BJ (cell line): ENCODE data around the gene SEC16A. TPM values are rescaled to one million over a fixed set of nuclear protein-coding genes. Genes with fewer than 3 reads are reported as not detected.

Source experiments
- CTCF ChIA-PET: fragments of 350-600 bp; formaldehyde crosslinking; extraction: SDS; loops from one replicate; lab custom pipeline; 2021; ENCODE audit warnings: antibody characterized with exemption, inconsistent platforms; lab: Yijun Ruan, JAX
- POLR2A ChIA-PET: fragments of 300-600 bp; sonication (Branson Sonifier 250); formaldehyde crosslinking; extraction: SDS; loops from one replicate; lab custom pipeline; 2021; ENCODE audit warnings: antibody characterized with exemption; lab: Charles Lee
- DNase-seq: peaks from one replicate; pipeline ENCODE4 v3.0.0-alpha.2; 2011; ENCODE audit warnings: low read depth
- H3K27me3 ChIP-seq: 2 replicates; pipeline ENCODE4 v1.6.0; 2011; ENCODE audit warnings: low read length; ENCODE audit not compliant: control insufficient read depth, insufficient read depth
- H3K36me3 ChIP-seq: 2 replicates; pipeline ENCODE4 v1.5.1; 2011; ENCODE audit warnings: low read length; ENCODE audit not compliant: control insufficient read depth, insufficient read depth
- H3K4me3 ChIP-seq: 2 replicates; pipeline ENCODE4 v1.5.1; 2011; ENCODE audit warnings: low read depth, mild to moderate bottlenecking, control low read depth, low read length
- polyA plus RNA-seq: library from polyadenylated mRNA; depleted of rRNA; stranded (reverse); fragments of >200 nt; gene quantifications from 2 replicates; pipeline ENCODE4 v1.2.3, GENCODE V29; 2011
- TF ChIP-seq, protein P1 (sequence below): IDR thresholded peaks from 2 replicates; pipeline ENCODE4 v1.5.1; 2011; ENCODE audit warnings: low read depth, mild to moderate bottlenecking, control low read depth, inconsistent platforms, low read length, moderate library complexity; ENCODE audit not compliant: insufficient read depth

The SEC16A gene
- polyA plus RNA-seq, 1 experiment = 24.4 TPM

DNA sequence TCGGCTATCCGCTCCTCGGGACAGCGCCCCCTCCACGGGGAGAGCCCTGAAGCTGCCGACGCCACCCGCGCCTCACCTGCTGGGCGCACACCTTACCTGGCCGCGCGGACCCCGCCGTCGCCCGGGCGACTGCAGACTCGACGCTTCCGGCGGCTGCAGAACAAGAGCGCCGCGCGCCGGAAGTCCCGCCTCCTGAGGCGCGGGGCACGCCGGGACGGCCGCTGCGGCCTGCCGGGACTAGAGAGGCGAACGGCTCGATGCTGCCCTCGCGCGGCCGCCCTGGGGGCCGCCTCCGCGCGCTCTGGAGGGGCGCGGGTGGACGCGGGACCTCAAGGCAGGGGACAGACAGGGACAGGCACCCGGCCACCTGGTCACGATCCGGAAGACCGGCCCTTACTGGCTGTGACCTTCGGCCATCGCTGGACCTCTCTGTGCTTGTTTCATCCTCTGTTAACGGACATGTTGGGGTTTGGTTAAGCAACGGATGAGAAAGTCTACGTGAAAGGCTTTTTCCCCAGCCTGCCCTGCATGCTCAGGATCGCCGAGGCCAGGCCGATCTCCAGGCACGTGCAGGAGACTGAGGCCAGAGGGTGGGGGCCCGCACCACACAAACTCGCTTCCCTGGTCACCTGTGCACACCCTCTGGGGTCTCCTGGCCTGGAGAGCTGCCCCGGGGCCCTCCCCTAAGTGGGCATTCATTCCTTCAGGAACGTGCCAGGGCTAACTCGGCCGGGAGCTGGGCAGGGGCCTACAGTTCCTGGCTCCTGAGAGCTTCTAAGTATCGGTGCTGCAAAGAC lies 82.6 kb downstream of the SEC16A start, which contains the start of gene SNAPC4:
Gene SNAPC4 (minus strand): TSS at position 133 of the 797 bp plus-strand sequence. CDS start 1,742 bp downstream, outside the sequence.
- ChIA-PET CTCF (interaction anchor here (0.5 to 6.5 kb wide), 16 partner anchors 9 to 504 kb away, joined by 3 to 84 read pairs (median 4); partner anchors contain the start of genes DNLZ, ENTR1 and PMPCA), POLR2A (no interaction called here)
- H3K4me3 ChIP-seq = peak within 1 kb of the TSS; percentile 59
- TF ChIP-seq, protein P1, sequence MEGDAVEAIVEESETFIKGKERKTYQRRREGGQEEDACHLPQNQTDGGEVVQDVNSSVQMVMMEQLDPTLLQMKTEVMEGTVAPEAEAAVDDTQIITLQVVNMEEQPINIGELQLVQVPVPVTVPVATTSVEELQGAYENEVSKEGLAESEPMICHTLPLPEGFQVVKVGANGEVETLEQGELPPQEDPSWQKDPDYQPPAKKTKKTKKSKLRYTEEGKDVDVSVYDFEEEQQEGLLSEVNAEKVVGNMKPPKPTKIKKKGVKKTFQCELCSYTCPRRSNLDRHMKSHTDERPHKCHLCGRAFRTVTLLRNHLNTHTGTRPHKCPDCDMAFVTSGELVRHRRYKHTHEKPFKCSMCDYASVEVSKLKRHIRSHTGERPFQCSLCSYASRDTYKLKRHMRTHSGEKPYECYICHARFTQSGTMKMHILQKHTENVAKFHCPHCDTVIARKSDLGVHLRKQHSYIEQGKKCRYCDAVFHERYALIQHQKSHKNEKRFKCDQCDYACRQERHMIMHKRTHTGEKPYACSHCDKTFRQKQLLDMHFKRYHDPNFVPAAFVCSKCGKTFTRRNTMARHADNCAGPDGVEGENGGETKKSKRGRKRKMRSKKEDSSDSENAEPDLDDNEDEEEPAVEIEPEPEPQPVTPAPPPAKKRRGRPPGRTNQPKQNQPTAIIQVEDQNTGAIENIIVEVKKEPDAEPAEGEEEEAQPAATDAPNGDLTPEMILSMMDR = peak; percentile 58
- H3K27me3 ChIP-seq = no peaks in the 10 kb centered on the region
- peaks cover 27% of the 10 kb centered on the region for H3K36me3 ChIP-seq
- peak; percentile 17 for DNase-seq

DNA sequence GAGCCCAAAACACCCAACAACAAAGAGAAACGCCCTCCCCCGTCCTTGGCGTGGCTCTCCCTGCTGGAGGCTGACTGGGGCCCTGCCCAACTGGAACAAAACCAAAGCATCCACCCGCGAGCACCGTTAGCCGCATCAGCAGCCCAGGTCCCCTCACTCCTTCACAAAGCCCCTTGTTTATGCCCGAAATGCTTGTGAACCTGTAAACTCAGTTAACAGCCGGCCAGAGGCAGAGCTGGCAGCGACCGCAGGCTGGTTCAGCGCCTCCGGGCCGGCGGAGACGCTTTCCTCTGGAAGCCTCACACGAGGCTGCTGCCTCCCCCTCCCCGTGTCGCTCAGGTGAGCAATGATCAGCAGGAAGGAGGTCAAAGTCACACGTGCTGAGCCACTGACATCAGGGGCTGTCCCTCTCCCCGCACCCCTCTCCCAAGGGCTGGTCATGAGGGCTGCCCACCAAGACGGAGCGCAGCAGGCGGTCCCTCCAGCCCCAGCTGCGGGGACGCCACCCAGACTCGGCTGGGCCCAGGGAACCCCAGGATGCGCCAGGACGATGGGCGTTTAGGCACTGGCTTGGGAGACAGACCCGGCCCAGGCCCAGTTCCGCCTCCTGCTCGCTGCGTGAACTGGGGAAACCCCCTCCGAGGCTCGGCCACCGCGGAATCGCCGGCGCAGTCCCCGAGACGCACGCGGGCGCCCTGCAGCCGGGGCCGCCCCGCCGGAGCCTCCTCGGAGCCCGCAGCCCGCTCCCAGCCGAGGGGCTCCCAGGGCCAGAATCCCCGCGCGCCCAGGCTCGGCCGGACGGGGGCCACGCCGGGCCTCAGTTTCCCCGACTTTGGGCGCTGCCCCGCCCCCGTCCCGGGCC lies 83.4 kb downstream of the SEC16A start:
- H3K27me3 ChIP-seq = no peaks in the 10 kb centered on the region
- TF ChIP-seq, protein P1 = no peak
- ChIA-PET POLR2A (no interaction called here), CTCF (interaction anchor here (0.5 to 6.5 kb wide), 6 partner anchors 10 to 505 kb away, joined by 3 to 84 read pairs (median 6); no protein-coding TSS in a partner anchor)
- peaks cover 31% of the 10 kb centered on the region for H3K36me3 ChIP-seq
- DNase-seq = no peak
- H3K4me3 ChIP-seq = peak overlapping the region; percentile 59

DNA sequence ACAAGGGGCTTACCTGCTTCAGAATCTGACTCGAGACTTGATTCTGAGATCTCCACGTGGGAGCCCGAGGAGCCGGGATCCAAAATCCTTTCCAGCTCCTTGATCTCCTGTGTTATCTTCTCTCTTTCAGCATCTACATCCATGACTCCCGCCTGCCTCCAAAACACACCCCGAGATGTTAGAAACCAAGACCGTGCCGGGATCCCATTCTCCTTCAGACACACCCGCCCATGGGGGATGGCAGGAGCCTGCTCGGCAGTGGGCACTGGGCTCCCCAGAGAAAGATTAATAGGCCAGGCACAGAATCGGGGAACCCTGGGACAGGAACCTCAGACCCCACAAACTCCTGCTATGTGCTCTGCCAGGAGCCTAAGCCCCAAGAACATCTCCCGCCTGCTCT lies 84.6 kb downstream of the SEC16A start:
- Histone ChIP-seq H3K4me3 (no peak overlapping the region), H3K36me3 (peaks cover 38% of the 10 kb centered on the region), H3K27me3 (no peaks in the 10 kb centered on the region)
- CTCF ChIA-PET = interaction anchor here (1.4 to 6.5 kb wide), 4 partner anchors 53 to 92 kb away, joined by 3 to 84 read pairs (median 12); no protein-coding TSS in a partner anchor
- TF ChIP-seq, protein P1 = no peak
- DNase-seq = no peak
- POLR2A ChIA-PET = no interaction called here

DNA sequence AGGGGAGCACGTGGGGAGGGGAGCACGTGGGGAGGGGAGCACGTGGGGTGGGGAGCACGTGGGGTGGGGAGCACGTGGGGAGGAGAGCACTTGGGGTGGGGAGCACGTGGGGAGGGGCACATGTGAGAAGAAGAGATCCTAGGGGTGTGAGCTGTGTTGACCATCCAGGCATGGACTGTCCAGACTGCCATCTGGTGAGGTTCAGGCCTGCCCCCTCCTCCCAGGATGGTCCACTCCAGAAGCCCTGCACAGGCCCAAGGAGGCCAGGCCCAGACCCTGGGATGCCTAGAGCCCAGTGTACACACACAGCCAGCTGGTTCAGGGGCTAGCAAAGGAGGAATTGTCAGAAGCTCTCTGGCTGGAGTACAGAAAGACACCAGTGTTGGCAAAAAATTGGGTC lies 85.2 kb downstream of the SEC16A start:
- Histone ChIP-seq H3K27me3 (no peaks in the 10 kb centered on the region), H3K36me3 (peaks cover 43% of the 10 kb centered on the region), H3K4me3 (no peak overlapping the region)
- TF ChIP-seq, protein P1 = no peak
- POLR2A ChIA-PET = no interaction called here
- DNase-seq = no peak
- CTCF ChIA-PET = interaction anchor here (1.2 to 2.6 kb wide), 3 partner anchors 52 to 85 kb away, joined by 3 to 17 read pairs (median 7); no protein-coding TSS in a partner anchor
